Limb (tissue), 2 donors: ENCODE measurements around the gene AMOTL1.
"Not testable (repeated sequence)": the region's sequence is repeated elsewhere in the genome, so short reads cannot be mapped to it uniquely, and the experiment has no call there.

Experiments used
- DNase-seq, 2 donors: peaks; one replicate each; pipeline ENCODE4 v3.0.0-alpha.2; 2016; ENCODE audit errors: extremely low spot score in 2 of 2

The AMOTL1 gene

DNA sequence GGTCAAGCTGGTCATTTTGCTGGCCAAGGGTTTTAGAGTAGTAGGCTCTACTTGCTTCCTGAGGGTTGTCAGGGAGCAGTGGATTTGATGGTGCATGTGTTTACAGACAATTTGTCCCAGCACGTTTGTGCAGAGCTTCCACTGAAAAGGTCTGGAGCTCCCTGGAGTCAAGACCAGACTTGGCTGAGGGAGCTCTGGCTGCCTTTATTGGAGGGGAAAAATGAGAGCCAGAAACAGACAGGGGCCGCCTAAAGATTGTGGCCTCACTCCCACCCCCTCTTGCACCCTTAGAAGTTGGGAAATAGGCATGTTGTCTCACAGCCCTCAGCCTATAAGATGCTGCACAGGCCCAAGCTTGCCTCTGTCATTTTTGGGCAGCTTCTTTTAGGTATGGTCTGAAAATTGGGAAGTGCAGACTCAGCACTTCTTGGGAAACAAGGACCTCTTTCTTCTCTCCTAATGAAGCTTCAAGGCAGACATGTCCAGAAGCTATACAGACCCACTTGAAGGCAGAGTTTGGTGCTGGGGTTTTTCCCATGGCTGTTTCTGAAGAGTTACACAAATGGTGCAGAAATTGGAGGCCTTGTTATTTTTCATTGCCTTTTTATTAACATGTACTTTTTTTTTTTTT is 55.1 kb downstream of the AMOTL1 start:
- no peak for DNase-seq

DNA sequence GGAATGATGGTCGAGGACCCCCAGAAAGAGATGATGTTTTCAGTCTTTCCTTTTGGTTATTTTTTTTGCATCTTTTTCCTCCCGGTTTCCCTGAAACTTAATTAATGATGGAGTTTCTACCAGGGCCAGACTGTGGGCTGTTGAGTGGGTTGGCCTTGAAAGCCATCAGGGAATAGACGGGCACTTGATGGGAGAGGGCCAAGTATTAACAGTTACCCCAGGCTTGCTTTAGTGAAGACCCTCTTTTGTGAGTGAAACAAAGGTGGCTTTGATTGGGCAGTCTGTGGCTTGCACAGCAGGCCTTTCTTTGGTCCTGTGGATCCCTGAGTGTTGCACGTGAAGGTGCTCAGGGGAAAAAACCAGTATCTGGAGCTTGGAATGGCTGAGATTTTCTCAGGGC is 56.9 kb downstream of the AMOTL1 start:
- DNase-seq, result no peak

DNA sequence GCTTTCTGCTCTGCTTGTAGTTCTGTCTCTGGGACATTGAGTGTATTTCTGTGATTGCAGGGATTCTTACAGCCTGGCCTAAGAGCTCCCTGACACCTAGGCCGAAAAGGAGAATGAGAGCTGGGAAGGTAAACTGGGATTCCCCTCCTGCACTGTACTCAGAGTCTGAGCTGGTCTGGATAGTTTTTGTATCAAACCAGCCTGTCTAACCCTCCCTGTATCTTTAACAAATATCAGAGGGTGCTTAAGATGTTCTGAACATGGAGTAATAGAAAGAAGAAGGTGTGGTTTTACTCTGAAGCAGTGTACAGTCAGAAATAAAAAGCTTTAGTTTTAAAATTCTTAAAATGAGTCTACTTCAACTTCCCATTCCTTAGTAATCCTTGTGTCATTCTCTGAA is 57.3 kb downstream of the AMOTL1 start:
- no peak for DNase-seq

DNA sequence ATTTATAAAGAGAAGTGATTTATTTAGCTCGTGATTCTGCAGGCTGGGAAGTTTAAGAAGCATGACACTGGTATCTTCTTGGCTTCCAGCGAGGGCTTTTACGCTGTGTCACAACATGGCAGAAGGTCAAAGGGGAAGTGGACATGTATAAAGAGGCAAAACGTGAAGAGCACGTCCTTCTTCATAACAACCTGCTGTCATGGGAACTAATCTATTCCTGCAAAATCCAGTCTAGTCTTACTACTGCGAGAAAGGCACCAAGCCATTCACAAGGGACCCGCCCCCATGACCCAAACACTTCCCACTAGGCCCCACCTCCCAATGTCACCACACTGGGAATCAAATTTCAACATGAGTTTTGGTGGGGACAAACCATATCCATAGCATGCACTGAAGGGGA is 58.3 kb downstream of the AMOTL1 start:
- DNase-seq, result no peak

DNA sequence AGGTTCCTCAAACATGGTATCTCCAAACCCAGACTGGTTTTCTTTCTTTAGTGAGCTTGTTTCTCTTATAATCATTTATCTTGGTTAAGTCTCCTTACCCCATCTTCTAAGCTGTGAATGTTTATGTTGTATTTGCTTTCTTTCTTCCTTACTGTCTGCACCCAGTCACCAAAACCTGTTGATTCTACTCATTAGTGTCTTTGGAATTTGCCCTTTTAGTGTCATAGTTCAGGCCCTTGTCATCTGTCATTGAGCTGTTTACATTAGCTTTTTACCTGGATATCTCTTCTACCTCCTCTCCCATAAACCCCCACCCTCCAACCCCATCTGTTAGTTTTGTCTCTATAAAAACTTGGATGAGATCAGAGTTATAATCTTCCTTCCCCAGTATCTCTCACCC is 59.9 kb downstream of the AMOTL1 start:
- DNase-seq, result no peak

DNA sequence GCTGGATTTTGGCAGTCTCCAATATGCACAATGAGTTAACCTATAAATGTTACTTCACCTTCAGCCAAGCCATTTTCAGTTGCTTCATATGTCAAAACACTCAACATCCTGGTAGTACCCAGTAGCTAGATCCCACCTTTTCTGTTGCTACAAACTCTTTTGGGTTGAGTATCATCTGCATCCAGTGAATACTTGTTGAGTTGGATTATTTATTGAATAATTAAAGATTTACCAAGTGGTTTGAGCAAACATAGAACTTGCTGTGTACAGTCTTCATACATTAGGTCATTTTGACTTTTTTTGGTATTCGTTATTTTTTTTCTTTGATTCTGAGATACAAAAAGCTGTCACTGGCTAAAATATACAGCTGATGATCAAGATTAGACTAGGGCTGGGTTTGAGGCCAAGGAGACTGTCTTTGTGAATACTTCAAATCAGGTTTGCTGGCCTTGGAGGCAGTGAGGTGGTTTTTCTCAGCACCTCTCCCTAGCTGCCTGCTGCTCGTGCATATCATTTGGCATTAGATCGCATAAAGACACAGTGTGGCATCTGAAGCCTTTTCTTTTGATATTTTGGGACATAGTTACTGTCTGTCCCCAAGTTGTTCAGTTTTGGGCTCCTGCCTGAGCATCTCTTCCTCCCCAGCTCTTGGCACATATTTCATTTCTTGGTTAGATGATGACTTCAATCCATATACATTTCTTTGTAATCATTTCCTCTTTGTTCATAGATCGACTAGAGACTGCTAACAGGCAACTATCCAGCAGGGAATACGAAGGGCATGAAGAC is 62.8 kb downstream of the AMOTL1 start:
- DNase-seq, result no peak

DNA sequence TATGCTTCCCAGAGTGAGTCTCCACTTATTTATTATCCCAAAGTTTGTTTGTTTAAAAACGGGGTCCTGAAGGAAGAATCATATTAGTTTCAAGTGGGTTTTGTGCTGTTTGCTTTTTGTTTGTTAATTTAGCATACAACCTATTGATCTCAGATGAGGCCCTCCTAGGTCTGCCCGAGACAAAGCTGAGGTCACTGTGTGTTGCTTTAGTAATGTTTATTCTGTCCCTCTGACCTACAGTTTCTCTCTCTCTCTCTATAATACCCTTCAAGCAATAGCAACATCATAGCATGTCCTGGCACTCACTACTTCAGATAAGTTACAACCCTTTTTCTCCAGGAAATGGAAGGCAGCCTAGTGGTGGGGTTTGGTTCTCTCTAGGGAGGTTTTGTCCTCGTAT is 63.4 kb downstream of the AMOTL1 start:
- DNase-seq, result no peak

DNA sequence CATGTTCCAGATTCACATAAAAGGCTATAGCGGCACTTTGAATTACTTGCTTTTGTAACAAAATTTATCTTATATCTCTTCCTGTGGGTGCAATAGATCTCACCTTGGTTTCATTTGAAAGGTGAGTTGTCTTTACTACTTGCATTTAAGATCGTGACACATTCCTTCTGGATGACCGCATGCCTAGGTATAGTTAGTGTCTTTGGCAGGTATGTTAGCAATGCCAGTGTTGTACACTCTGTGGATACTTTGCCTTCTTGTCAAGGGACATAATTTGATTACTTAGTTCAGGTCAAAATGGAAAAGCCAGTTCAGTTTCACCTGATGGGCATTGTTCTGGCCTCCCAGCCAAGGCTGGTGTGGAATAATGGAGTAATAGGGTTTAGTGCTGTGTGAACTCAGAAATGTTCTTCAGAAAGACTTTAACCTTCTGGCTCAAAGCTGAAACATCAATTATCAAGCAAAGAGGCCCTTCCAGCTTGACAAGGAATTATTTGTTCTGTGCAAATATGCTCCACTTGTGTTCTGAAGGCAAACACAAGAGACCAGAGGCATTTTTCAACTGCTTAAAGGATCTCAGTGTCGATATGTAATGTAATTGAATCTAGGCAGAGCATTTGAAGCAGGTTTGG is 64.6 kb downstream of the AMOTL1 start:
- DNase-seq, result no peak

DNA sequence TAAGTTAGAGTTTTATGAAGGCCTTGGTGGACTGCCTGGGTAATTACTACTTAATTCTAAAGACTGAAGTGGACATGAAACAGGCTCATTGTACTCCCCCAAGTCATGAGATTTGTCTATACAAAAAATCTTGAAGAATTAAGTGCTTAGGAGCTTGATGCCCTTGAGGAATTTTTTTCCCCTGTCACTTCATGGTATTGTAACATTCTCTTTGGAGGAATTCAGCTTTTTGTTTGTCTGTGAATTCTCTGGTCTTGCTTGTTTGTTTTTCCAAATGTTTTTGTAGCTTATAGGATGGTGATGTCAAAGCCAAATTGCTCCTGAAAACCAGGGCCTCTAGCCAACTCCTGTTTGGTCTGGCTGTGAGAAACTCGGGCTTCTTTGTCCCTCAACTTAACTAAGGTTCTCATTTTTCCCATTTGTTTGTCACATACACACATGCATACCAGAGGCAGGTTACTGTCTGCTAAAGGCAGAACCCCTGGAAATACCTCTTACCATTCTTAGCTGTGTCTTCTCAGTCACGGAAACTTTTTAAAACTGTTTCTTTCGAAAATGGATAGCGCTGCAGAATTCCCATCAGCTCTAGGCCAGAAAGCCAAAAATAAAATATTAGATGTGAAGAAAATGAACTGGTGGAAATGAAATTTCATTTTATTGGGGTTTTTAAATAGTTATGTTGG is 66.9 kb downstream of the AMOTL1 start:
- no peak for DNase-seq

DNA sequence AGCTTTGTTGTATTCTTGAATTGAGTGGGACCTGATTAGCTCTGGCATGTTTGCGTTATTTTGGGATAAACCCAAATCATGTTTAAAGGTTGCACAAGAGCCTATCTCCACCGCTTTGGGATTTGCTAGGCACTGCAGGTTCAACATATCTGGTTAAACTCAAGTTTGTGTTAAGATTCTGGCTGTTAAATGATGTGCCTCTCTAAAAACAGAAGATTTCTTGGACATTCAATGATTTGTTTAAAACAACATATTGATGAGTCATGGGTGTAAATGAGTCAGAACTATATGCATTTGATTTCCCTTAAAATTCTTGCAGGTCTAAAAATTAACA is 67.4 kb downstream of the AMOTL1 start:
- DNase-seq, result no peak

DNA sequence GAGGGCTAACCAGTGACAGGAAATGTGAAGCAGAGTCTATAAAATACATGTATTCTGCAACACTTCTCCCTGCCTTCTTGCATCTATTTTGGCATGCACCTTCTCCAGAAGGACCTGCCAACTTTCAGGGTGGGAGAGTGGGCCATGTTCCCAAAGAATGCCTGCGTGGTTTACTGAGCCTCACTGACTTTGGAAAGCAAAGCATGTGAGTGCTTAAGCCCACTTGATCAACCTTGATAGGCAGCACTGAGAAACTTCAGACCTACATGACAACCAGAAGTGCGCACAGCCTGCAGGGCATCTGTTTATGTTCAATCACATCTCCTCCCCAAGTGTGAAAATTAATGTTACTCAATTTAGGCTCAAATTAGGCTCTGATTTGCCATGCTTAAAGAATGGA is 69.2 kb downstream of the AMOTL1 start:
- no peak for DNase-seq

DNA sequence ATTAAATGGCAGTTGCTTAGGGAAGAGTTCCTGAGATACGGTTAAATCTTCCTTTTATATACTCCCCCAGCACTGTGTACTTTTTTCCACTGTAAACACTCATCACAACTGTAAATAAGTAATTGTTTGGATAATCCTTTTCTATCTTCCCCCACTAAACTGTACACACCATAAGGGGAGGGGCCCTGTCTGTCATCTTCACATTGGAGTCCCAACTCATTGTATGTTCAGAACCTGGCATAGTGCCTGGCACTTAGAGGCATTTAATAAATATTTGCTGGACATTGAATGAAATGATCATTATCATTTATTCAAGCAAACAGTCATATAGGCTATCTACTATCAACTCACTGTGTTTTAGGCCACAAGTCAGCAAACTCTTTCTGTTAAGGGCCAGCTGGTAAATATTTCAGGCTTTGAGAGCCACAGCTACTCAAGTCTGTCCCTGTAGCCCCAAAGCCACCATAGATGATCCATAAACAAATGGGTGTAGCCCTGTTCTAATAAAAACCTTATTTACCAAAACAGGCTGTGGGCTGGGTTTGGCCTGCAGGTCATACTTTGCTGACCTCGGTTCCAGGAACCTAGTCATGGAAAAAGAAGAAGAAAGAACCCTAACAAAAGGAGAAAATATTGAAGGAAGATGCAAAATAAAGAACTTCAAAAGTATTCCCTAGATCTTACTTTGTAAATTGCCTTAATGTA is 70.0 kb downstream of the AMOTL1 start:
- no peak for DNase-seq

DNA sequence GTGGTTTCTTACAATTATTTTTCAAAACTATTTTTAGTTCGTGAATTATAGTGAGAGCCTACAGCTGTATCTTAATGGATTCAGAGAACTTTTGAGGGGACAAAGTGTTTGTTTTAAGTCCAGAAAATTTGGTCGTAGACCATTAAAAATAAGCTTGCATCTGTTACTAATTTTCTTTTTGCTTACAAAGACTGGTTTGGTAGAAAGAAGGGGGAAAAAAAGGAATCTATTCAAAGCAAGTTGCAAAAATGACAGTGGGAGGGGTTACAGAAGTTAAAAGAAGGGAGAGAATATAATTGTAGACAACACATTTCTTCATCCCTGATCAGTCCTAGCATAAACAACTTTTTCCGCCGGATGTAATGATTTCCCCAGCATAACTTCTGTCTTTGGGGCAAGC is 72.1 kb downstream of the AMOTL1 start:
- no peak for DNase-seq

DNA sequence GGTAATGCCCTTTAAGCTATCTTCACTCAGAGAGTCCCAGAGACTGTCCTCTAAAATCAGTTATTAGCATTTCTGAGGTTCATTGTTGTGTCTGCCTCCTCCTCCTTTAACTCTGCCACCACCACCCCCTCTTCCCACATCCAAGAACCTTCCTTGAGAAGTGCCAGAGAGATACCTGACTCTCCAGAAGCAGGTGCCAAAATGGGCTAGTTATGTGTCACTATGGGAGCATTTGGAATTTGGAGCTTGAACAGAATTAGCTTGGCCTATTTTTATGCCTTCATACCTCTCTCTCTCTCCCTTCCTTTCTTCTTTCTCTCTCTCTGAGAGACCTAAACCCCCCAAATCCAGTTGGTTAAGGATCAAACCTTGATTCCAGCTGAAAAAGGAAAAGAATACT is 75.9 kb downstream of the AMOTL1 start:
- DNase-seq, result no peak

DNA sequence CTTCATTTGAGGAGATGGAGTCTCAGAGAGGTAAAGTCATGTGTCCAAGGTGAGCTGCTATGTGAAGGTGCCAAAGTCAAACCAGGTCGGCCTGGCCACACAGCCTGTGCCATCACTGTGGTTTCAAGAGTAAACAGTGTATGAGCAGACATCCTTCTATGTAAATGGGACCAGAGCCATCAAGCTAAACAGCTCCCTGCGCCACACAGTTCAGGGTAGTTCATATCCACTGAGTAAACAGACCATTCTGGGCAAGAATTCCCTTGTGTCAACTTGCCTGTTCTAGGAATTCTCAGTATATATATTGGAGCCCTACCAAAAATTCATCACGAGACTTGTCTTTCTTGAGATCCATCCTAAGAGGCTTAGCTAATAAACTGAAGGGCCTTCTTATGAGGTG is 77.5 kb downstream of the AMOTL1 start:
- DNase-seq, result no peak

DNA sequence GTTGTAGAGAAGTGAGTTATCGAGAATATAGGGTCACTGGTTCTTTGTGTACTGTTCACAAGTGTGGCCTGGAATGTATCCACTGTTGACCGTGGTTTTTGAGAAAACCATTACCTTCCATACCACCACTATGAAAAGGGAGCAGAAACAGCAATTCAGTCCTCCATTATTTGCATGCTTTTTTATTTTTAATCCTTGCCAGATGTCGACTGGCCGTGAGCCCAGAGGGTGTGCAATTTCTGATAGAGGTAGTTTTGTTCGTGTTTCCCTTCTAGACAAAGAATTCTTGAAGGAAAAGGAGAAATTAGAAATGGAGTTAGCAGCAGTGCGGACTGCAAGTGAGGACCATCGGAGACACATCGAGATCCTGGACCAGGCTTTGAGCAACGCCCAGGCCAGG is 81.7 kb downstream of the AMOTL1 start:
- peak; percentile 51 to 76 for DNase-seq

DNA sequence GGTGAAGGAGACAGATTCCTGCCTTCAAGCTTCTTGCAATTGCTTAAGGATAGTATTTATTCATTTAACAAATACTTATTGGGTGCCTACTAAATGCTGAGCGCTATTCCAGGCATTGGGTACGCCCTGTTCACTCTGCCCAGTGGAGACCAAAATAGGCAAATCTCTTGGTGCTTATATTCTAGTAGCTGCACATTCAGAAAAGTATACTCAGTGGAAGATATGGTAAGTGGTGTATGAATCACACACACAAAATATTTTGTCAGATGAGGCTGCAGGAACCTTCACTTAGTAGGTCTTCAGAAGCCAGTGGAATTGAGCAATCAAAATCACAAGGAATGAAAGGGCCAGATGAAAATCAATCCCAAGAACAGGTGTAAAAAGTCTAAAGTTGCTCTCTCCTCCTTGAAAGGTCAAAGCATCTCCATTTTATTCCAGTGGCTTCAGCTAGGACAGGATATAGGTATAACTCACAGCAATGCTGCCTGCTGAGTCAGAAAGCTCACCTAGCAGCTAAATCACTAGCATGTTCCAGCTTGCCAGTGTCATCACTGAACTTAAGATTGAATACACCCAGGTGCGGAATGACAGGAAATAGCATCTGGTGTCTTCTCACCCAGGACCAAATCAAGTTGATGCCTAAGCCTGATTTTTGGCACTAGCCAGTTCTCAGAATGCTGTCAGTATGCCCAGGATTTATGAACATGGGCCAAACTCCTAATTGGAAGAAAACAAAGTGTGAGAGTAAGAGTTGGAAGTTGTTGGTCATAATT is 83.9 kb downstream of the AMOTL1 start:
- no peak for DNase-seq

DNA sequence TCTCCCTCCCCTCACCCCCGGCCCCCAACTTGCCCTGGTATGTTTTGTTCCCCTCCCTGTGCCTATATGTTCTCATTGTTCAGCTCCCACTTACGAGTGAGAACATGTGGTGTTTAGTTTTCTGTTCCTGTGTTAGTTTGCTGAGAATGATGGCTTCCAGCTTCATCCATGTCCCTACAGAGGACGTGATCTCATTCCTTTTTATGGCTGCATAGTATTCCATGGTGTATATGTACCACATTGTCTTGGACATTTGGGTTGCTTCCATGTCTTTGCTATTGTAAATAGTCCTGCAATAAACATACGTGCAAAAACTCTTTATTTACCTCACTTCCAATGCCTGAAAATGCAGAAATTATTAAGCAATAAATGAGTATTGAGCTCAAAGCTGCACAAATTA is 85.1 kb downstream of the AMOTL1 start:
- DNase-seq, result not testable (repeated sequence)

DNA sequence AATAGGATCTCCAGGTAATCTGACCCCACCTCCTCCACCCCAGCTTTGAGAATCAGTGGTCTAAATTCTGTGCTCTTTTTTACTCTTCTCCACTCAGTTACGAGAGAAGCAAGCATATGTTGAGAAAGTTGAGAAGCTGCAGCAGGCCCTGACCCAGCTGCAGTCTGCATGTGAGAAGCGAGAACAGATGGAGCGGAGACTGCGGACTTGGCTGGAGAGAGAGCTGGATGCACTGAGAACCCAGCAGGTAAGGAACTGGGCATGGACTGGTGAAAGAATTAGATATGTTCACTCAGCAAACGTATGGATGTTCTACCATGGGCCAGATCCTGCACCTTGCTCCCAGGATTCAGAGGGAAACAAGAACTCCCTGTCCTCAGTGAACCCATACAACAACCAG is 85.7 kb downstream of the AMOTL1 start:
- DNase-seq, result no peak

DNA sequence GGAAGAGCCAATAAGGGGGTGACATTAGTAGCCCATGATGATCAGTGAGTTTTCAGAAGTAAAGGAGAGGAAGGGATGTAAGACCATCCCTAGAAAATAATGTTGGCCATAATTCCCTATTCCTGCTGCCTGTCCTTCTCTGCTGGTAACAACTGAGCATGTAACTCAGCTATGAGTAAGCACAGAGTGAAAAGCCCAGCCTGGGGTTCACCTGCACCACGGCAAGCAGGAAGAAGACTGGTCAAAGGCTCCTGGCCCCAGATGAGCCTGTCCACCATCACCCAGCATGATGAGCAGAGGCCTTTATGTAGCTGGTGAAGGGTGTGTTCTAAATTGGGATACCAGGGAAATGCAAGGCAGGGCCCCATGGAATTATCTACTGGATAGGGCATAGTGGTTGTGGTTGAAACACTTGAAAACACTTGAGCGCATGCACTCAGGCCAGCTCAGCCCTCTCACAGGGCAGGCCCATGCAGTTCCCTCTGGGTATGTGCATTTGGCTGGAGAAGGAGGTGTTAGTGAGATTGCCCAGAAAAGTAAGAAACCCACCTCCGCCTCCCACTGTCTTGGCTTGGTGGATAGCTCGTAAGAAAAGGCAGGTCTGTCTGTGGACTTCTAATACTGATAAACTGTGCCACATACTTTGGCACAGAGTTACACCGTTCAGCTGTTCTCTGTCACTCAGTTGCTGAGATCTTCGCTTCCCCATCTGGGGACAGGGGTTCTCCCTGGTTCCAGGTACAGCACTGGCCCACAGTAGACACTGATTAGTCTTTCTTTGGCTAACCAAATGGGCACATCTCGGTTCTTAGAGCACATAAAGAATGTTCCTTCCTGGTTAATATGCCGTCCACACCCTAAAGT is 86.8 kb downstream of the AMOTL1 start:
- no peak for DNase-seq
